Body of pancreas (tissue), 4 donors: ENCODE results near the gene MZT2B. TPM values are rescaled to one million over a fixed set of nuclear protein-coding genes. Genes with fewer than 3 reads are reported as not detected.
"Not testable (repeated sequence)": the region's sequence is repeated elsewhere in the genome, so short reads cannot be mapped to it uniquely, and the experiment has no call there.

Experiments used
- ATAC-seq: fragments of 150-250 bp; one replicate; pipeline ENCODE4 v1.9.1; 2016
- DNase-seq, 4 donors: peaks; one replicate each; pipeline ENCODE4 v3.0.0-alpha.2; 2019
- H3K27ac ChIP-seq, 4 donors: fragments of 200-600 bp; sonication (generic); 1 replicate in 3 of 4; 2 replicates in 1 of 4; pipeline versions ENCODE4 v1.5.1 to v1.6.1; 2016 to 2019; ENCODE audit warnings: mild to moderate bottlenecking in 1 of 4, mixed read lengths in 1 of 4, moderate library complexity in 1 of 4
- H3K27me3 ChIP-seq, 2 donors: fragments of 200-600 bp; sonication (generic); one replicate each; pipeline ENCODE4 v1.6.0; 2016; ENCODE audit warnings: mild to moderate bottlenecking in 1 of 2
- H3K36me3 ChIP-seq, 2 donors: fragments of 200-600 bp; sonication (generic); replicated peaks in 1 of 2; 2 replicates each; pipeline ENCODE4 v1.5.1; 2016; ENCODE audit warnings: low read depth in 2 of 2; ENCODE audit not compliant: insufficient read depth in 1 of 2
- H3K4me1 ChIP-seq: fragments of 200-600 bp; sonication (generic); one replicate; pipeline ENCODE4 v1.6.0; 2016
- H3K4me3 ChIP-seq, 2 donors: fragments of 200-600 bp; sonication (generic); 1 replicate in 1 of 2; 2 replicates in 1 of 2; pipeline ENCODE4 v1.5.1; 2016 to 2019
- H3K9me3 ChIP-seq, 3 donors: fragments of 200-600 bp; sonication (generic); 1 replicate in 2 of 3; 2 replicates in 1 of 3; pipeline ENCODE4 v1.5.1; 2016
- POLR2A ChIP-seq, 3 donors: fragments of 450-650 bp; IDR thresholded peaks; one replicate each; pipeline ENCODE4 v1.6.1; 2016; ENCODE audit warnings: antibody characterized with exemption in 3 of 3, mild to moderate bottlenecking in 2 of 3
- WGBS, 2 donors: methylation state at CpG; one replicate each; pipeline ENCODE4 v1.1.5; 2017; 5-methylcytosine and 5-hydroxymethylcytosine counted together
- intact Hi-C: fragments of 100-400 bp; cut with DNase I; formaldehyde crosslinking; loops from one replicate; pipeline ENCODE4 v1.15.1; 2023
- total RNA-seq, 2 donors: library from RNA; depleted of rRNA; stranded (reverse); fragments of >200 nt; gene quantifications; one replicate each; pipeline ENCODE4 v1.1.0, GENCODE V29; 2016
- TF ChIP-seq, protein P1 (sequence below), 7 experiments: fragments of 450-650 bp in 4 of 7; fragments of 200-600 bp in 3 of 7; sonication (generic) in 3 of 7; IDR thresholded peaks; one replicate each; pipeline ENCODE4 v1.5.1; 2016 to 2019; ENCODE audit warnings: antibody characterized with exemption in 7 of 7

MZT2B gene
- total RNA-seq, 2 donors from 2014 or later = 68.6 to 106 TPM

DNA sequence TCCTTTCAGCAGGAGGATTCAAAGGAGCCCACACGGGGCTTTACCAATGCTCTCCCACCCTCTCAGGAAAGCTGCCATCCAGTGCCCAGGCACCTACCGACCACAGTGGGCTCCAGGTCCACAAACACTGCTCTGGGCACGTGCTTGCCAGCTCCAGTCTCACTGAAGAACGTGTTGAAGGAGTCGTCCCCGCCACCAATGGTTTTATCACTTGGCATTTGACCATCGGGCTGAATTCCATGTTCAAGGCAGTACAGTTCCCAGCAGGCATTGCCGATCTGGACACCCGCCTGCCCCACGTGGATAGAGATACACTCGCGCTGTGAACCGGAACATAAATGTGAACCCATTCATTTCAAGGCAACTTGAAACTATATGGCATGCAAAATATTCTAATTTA, 14.0 kb downstream of the MZT2B start:
- 48 to 55% methylated on average over 6 to 7 of the region's 13 CpGs for WGBS, 2 donors
- ATAC-seq, H3K27ac ChIP-seq, H3K4me1 ChIP-seq, H3K27me3 ChIP-seq, H3K4me3 ChIP-seq, H3K9me3 ChIP-seq, H3K36me3 ChIP-seq, intact Hi-C loops: not testable (repeated sequence)
- peak in 2 of 4 donors; percentile 25 to 44 for DNase-seq

DNA sequence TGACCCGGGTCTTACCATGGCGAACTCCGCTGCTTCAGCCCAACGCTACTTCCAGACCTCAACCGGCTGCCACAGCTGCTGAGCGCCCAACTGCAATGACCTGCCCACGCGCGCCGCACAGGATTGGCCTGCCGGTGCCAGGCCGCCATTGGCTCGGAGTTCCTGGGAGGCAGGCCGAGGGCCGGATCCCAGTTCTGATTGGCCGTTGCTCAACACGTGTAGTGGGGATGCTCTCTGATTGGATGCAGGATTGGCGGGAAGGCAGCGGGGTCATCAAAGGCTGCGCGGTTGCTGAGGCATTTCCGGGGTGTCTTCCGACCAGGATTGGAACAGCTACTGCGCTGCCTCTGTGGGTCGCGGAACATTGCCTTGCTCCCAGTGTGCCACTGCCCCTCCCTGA, 16.3 kb downstream of the MZT2B start, which contains the start of gene TUBA3E:
Gene TUBA3E (minus strand): TSS at position 97 of the 400 bp plus-strand sequence. CDS start 79 bp downstream, at position 18.
- intact Hi-C loops = no loop called here
- TF ChIP-seq, protein P1, sequence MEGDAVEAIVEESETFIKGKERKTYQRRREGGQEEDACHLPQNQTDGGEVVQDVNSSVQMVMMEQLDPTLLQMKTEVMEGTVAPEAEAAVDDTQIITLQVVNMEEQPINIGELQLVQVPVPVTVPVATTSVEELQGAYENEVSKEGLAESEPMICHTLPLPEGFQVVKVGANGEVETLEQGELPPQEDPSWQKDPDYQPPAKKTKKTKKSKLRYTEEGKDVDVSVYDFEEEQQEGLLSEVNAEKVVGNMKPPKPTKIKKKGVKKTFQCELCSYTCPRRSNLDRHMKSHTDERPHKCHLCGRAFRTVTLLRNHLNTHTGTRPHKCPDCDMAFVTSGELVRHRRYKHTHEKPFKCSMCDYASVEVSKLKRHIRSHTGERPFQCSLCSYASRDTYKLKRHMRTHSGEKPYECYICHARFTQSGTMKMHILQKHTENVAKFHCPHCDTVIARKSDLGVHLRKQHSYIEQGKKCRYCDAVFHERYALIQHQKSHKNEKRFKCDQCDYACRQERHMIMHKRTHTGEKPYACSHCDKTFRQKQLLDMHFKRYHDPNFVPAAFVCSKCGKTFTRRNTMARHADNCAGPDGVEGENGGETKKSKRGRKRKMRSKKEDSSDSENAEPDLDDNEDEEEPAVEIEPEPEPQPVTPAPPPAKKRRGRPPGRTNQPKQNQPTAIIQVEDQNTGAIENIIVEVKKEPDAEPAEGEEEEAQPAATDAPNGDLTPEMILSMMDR (IDR thresholded peaks at IDR 0.05) = no peak
- TF ChIP-seq POLR2A (IDR thresholded peaks at IDR 0.05) = no peak
- Histone ChIP-seq H3K27ac (no peak within 1 kb of the TSS), H3K9me3 (no peaks in the 10 kb centered on the region), H3K36me3 (no peaks in the 10 kb centered on the region), H3K4me1 (no peaks in the 10 kb centered on the region), H3K4me3 (no peak within 1 kb of the TSS), H3K27me3 (no peaks in the 10 kb centered on the region)
- no peak for DNase-seq
- no peak for ATAC-seq
- 97% methylated on average over 12 of the region's 26 CpGs; no CpG with 5 or more reads in 1 of the 2 donors for WGBS, 2 donors

DNA sequence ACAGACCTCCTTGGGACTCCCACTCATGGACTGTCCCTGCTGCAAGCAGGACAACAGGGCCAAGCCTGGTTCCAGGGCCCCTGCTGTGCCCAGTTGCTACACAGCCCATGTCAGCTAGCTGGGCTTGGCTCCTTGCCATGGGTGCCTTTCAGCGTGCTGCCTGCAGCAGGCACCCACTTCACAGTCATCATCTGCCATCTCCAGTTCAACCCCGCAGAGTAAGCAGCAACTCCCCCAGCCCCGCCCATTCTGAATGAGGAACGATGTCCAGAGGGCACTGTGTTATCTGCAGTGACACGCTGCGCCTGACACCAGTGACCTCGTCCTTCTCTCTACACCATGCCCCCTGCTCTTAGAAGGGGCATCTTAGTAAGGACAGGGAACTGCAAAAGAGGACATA, 20.5 kb downstream of the MZT2B start:
- 50% methylated on average over 1 of the region's 7 CpGs; no CpG with 5 or more reads in 1 of the 2 donors for WGBS, 2 donors
- ATAC-seq = not testable (repeated sequence)

DNA sequence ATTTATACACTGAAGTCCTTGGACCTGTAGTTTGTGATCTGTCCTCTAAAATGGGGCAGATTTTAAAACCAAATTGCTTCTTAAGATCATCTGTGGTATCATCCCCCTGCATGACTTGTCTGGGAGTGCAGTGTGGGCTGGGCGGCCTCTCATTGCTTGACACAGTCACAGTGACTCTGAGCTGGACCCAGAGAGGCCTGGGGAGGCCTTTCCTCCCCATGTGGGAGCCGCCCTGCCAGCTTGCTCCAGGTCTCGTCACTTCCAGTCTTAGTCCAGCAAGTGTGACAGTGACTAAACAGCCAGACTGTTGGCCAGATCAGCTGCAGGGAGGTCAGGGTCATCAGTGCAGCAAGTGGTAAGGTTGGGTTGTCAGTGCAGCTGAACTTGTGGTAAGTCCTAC, 21.1 kb downstream of the MZT2B start:
- DNase-seq = not testable (repeated sequence)

More for the DNA sequence above, 20.5 kb downstream of the MZT2B start:
- H3K4me3 ChIP-seq, H3K27me3 ChIP-seq, intact Hi-C loops, H3K27ac ChIP-seq, H3K9me3 ChIP-seq, DNase-seq, H3K36me3 ChIP-seq, H3K4me1 ChIP-seq: not testable (repeated sequence)

DNA sequence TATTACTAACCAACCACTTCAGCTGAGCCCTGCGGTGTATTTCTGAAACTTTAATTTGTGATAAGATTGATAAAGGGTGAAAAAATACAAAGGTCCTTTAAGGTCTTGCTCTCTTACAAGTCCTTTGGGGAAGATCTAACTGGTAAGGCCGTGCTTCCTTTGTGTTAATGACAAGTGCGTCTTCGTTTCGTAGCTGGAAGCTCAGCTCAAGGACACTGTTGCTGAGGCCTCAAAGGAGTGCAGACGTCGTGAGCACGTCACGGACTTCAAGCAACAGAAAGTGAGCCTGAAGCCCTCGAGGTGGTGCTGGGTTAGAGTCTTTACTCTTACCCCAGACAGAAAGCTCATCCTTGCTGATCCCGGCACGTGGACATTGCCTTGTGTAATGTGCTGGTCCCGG, 25.0 kb downstream of the MZT2B start:
- DNase-seq, H3K4me3 ChIP-seq, H3K27me3 ChIP-seq, H3K36me3 ChIP-seq, intact Hi-C loops, H3K4me1 ChIP-seq, H3K9me3 ChIP-seq, H3K27ac ChIP-seq, ATAC-seq: not testable (repeated sequence)
- WGBS, 2 donors = 63 to 64% methylated on average over 12 to 13 of the region's 13 CpGs

More for the DNA sequence above, 21.1 kb downstream of the MZT2B start:
- H3K36me3 ChIP-seq, H3K4me1 ChIP-seq, H3K9me3 ChIP-seq, H3K27me3 ChIP-seq, intact Hi-C loops, H3K4me3 ChIP-seq, H3K27ac ChIP-seq, ATAC-seq: not testable (repeated sequence)
- WGBS, 2 donors = 76% methylated on average over 3 of the region's 3 CpGs; no CpG with 5 or more reads in 1 of the 2 donors

DNA sequence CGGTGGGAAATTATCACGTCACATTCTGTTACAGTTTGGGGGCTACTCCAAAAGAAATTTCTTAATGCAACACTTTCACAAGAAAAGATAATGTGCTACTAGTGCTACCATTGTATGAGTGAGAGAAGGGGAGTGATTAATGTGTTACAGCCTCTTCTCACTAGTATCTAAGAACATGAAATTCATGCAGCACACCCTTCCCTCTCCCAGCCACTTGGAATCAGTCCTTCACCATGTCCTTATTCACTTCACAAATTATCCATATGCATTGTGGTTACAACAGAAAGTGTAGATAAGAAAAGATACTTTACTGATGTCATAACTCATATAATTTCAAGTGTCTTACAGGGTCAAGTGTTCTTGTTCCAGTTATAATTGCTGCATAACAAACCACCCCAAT, 37.1 kb downstream of the MZT2B start:
- H3K9me3 ChIP-seq, ATAC-seq, H3K36me3 ChIP-seq, DNase-seq, H3K4me1 ChIP-seq, H3K27ac ChIP-seq, H3K4me3 ChIP-seq, intact Hi-C loops, H3K27me3 ChIP-seq: not testable (repeated sequence)
- WGBS, 2 donors = no CpG with 5 or more reads among the region's 2 CpGs

DNA sequence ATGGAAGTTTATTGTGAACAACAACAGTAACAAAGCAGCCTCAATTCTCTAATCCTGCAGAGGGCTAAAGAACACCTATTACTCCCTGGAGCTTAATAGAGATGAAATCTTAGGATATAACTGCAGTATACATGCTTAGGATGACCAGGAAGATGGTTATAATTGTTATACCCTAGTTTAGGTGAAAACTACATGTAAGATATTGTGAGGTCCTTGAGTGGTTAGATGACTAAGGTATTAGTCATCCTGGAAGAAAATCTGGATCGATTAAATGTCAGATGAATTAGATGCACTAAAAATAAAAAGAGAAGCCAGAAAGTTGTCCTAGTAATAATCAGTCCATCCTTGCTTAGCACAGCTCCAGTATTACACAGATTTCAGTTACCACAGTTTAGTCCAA, 38.4 kb downstream of the MZT2B start:
- ATAC-seq, intact Hi-C loops, H3K9me3 ChIP-seq, H3K4me3 ChIP-seq, DNase-seq, H3K4me1 ChIP-seq, H3K36me3 ChIP-seq, H3K27ac ChIP-seq, H3K27me3 ChIP-seq: not testable (repeated sequence)
- 29 to 47% methylated on average over 1 of the region's 1 CpG for WGBS, 2 donors

DNA sequence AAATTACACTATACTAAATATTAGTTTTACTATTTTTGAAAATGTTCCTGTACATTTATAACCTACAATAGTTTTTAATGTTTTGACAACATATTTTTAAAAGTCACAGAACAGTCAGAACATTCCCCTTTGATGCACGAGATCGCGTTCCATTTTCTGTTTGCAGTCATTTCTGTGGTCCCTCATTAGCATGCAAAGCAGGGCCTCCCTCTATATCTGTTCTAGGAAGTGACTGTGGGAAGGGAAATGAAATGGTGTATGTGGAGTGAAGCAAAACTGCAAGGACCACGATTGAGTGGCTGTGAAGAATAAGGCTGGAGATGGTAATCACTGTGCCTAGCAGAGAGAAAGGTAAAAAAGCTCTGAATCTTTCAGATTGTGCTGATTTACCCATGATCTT, 40.5 kb downstream of the MZT2B start:
- H3K9me3 ChIP-seq, H3K4me1 ChIP-seq, H3K27ac ChIP-seq, ATAC-seq, DNase-seq, H3K4me3 ChIP-seq, H3K27me3 ChIP-seq, H3K36me3 ChIP-seq, intact Hi-C loops: not testable (repeated sequence)
- 40 to 57% methylated on average over 4 of the region's 4 CpGs for WGBS, 2 donors

DNA sequence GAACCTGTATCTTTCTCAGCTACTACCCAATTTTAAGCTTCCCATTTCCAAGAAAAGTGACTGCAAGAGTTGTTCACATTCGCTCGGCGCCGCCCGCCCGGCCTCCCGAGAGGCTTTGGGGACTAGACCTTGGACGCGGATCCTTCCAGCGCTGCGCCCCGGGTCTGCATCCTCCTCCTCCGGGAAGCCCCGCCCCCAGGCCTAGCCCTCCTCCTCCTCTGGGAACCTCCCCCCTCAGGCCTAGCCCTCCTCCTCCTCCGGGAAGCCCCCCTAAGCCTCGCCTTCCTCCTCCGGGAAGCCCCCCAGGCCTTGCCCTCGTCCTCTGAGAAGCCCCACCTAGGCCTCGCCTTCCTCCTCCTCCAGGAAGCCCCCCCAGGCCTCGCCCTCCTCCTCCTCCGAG, 45.9 kb downstream of the MZT2B start:
- 87 to 91% methylated on average over 18 to 19 of the region's 21 CpGs for WGBS, 2 donors
- H3K36me3 ChIP-seq, DNase-seq, H3K27me3 ChIP-seq, H3K27ac ChIP-seq, H3K9me3 ChIP-seq, ATAC-seq, H3K4me1 ChIP-seq, intact Hi-C loops, H3K4me3 ChIP-seq: not testable (repeated sequence)

DNA sequence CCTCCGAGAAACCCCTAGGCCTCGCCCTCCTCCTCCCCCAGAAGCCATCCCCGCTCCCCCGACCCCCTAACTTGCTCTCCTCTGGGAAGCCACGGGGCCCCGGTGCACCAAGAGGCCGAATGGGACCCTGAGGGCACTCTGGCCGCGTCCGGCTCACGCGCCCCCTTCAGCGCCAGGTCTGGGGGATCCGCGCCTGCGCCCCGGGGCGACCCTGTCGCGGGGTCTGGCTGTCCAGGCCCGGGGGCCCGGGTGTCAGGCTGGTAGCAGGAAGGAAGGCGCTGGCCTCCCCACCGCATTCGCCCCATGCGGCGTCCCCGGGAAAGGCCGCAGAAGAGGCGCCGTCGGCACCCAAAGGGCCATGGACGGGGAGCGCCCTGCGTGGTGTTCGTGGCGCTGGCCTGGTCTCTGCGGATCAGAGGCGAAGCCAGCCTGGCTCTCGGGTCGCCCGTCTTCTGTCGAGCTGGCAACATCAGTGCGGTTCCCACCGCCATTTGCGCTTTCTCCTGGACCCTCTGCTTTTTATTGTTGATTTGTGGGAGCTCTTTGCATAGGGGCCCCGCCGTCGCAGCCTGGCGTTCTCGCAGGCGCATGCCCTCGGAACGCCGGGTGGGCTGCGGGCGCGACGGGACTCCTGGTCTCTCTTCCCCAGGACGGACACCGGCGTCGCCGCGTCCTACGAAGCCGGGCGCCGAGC, 46.6 kb downstream of the MZT2B start:
- H3K4me3 ChIP-seq, DNase-seq, H3K36me3 ChIP-seq, H3K27ac ChIP-seq, H3K27me3 ChIP-seq, H3K9me3 ChIP-seq, ATAC-seq, intact Hi-C loops, H3K4me1 ChIP-seq: not testable (repeated sequence)
- WGBS, 2 donors = 79 to 92% methylated on average over 36 to 46 of the region's 69 CpGs

DNA sequence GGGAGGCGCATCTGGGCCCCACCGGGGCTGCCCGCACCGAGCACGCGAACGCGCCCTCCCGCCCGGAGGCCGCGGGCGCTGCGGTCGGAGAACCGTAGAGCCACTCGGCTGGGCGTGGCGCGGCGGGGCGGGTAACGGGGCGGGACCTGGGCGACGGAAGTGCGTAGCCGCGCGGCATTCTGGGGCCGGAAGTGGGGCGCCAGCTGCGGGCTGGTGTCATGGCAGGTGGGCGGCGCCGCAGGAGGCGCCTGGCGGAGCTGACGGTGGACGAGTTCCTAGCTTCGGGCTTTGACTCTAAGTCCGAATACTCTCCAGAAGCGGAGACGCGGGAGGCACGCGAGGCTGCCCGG, 47.1 kb downstream of the MZT2B start:
- H3K9me3 ChIP-seq, H3K4me3 ChIP-seq, H3K27ac ChIP-seq, intact Hi-C loops, H3K4me1 ChIP-seq, H3K36me3 ChIP-seq, ATAC-seq, H3K27me3 ChIP-seq: not testable (repeated sequence)
- DNase-seq = peak in 2 of 4 donors; percentile 26 to 61
- 44 to 49% methylated on average over 35 to 46 of the region's 48 CpGs for WGBS, 2 donors
